Measurements from ENCODE around the gene CDS1.

- TF ChIP-seq CTCF (IDR thresholded peaks at IDR 0.05; ENCODE audit: poor library complexity) (no peak), EZH2phosphoT487 (IDR thresholded peaks at IDR 0.05; ENCODE audit: low read depth, severe bottlenecking, unreplicated experiment) (no peak)
Observed at GRCh38 chr4:84585251-84585650, 2.3 kb downstream of the CDS1 start.
